HG03060 (cell line): ENCODE measurements around the gene CDYL.

ENCODE experiments used
- ATAC-seq: cut with Tn5 transposase; IDR thresholded peaks from one replicate; pipeline ENCODE4 v1.9.1; 2021; ENCODE audit warnings: low read depth, moderate number of reproducible peaks; ENCODE audit not compliant: unreplicated experiment

The CDYL gene

GRCh38 chr6:4774296-4774695 is 1.9 kb upstream of the CDYL start:
- no peak for ATAC-seq

DNA sequence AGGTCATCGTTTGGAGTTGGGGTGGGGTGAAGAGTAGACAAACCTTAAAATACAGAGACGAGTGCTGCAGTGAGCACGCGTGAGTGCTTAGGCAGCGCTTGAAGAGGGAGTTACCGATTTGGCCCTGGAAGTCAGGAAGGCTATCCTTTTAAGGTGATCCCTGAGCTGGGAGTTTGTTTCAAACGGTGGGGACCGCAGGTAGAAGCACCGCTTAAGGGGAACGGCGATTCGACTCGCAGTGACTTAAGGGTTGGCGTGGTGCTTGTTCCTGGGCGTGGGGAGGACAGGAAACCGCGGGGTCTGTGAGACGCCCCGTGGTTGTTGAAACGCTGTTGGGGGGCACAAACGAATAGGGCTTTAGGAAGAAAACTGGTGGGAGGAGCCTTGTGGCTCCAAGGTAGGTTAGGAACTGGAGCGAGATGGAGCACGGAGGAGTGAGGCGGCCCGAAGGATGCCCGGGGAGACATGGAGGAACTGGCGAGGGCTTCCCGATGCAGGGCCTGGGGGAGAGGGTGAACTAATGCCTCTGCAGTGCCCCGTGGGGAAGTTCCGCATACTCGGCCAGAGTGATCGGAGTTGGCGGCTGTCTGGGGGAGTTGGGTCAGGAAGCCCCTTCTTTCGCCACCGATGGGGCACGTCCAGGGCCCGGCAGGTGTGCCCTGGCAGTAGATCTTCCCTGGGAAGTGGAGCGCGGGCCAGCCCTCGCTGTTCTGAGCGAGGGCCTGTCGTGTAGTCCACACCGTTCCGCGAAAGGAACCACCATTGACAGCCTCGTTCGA is 1.3 kb upstream of the CDYL start:
- ATAC-seq: no peak

DNA sequence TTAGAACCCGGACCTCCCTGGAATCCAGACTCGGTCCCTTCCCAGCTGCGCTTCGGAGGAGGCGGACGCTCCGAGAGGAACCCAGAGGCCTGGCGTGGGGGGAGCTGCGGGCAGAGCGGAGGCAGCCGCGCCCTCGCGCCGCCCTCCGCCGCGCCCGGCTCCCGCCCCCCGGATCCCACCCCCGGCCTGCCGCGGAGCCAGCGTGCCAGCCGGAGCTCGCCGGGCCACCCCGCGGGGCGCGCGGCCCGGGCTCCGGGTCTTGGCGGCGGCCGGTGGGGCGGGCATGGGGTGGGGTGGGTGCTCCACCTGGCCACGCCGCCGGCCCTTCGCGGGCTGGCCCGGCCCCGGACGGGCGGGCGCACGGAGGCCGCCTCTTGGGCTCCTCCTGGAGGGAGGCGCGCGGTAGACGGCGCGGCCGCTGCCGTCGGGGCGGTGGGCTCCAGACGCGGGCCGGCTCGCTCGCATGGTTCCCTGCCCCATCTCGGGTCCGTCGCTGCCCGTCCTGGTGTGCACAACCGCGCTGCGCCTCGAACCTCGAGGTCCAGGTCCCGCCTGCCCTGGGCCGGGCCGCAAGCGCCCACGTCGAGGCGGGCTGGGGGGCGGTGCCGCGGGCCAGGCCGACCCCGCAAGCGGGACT is 592 bp upstream of the CDYL start:
- peak; percentile 20 for ATAC-seq

DNA sequence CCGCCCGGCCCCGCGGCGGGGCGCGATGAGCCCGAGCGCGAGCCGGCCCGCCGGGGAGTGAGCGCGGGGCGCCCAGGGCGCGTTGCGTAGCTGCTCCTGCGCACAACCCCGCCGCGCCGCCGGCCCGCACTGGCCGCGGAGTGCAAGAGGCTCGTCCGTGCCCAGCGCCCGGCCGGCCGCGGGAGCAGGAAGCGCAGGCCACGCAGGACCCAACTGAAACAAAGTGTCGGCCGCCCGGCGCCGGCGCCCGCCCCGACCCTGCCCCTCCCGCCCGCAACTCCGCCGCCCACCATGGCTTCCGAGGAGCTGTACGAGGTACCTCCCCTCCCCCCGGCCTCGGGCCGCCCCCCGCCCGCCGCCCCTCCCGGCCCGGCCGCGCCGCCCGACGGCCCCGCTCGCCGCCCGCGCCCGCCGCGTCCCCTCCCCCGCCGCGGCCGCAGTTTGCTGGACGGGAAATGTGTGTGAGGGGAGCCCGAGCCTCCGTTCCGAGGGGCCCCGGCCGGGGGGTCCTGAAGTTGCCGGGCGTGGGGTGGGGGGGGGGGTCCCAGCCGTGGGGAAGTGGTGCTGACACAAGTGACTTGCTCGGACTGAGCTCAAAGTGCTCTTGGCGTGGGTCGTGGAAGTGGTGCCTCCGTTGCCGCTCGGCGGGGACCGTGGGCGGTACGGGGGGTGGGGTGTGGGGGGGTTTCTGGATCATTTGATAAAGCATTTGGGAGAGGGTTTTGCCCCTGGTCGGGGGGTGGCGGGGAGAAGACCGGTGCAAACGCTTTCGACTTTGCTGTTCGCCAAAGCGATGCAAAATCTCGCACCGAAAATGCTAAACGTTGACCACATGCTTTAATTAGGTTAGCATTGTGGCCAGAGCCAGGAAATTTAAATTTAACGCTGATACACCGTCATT is 539 bp downstream of the CDYL start:
- ATAC-seq: peak; percentile 10

GRCh38 chr6:4777394-4777935 is 1.3 kb downstream of the CDYL start:
- ATAC-seq: no peak

DNA sequence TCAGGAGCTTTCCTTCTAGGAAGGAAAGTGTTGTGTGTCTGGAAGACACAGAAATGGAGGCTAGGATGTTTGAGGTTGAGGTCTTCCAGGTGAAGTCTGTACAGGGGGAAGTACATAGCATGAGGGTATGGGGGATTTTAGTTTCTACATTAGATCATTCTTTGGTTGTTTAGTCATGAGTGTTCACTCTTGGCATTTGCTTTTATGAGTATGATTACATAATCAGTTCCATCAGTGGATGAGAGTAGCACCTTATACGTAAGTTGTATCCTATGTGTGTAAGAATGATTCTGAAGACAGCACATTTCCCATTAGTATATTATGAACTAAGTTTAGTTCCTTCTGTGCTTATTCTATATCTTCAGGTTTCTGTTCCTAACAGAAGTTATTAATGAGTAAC is 1.9 kb downstream of the CDYL start:
- no peak for ATAC-seq

DNA sequence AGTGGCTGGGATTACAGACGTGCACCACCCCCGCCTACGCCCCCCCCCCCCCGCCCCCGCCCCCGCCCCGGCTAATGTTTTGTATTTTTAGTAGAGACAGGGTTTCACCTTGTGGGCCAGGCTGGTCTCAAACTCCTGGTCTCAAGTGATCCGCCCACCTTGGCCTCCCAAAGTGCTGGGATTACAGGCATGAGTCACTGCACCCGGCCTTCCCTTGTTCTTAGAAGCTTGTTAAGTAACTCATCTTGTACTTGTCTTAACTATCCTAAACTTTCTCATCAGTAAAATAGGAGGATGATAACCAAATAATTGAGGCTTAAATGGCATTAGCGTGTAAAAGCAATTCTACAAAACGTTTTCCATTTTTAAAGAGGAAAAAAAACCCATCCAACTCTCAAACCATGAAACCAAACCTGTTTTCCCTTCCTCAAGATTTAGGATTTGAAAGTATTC is 4.2 kb downstream of the CDYL start:
- no peak for ATAC-seq

DNA sequence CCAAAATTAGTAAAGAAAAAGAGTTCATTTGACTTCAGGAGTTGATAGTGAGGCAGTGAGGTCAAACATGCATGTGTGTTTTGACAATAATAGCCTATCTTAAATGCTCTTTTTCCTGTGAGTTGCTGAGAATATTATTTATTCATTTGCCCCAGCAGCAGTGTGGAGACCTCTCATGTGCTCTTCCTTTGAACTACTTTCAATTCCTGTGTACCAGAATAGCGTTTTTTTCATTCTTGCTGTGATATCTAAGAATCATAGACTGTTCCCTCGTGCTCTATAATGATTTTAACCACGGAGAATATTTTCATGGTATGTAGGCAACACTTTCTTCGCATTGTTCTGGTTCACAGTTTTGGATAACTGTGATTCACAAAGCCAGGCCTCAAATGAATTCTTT is 5.2 kb downstream of the CDYL start:
- ATAC-seq: no peak

DNA sequence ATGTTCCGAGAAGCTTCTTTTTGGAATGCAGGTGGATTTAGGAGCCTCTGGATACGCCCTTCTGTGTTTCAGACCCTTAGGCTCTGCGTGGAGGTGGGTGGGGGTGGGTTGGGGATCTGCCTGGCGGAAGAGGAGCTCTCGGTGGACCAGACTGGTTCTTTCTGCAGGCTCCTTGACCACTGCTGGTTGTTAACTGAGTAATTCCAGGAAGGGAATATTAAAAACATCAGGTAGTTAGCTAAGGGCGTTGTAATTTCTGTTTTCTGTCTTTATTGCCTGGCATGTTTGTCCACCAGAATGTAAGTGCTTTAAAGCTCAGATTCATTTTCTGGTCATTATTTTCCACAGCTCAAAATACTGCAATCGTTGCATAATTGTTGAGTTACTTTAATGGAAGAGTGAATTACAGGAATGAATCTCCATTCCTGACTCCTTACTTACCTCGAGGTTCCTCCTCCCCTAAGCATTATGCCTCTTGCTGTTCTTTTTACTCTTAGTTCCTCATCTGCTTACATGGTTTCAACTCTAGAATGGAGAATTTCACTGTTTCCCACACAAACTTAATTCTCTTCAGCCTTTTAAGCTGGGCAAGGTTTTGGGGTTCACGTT is 5.9 kb downstream of the CDYL start:
- ATAC-seq: no peak

DNA sequence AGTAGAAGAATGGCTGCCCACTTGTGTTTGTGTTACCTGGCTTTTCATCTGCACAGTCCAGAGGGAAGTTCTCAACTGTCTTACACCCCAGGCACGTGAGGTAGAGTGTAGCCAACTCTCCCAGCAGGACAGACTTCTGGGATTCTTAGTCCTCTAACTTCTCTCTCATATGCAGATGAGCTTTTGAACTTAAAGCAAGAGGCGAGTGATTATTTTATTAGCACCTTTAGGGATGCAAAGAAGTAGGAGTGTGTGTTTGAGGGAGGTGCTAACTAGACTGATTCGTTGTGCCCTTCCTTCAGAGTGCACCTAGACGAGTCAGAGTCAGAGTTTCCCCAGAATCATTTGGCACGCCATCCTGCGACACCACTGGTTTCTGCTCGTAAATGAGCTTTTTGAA is 10.8 kb downstream of the CDYL start:
- no peak for ATAC-seq

GRCh38 chr6:4788482-4788881 is 12.3 kb downstream of the CDYL start:
- no peak for ATAC-seq

DNA sequence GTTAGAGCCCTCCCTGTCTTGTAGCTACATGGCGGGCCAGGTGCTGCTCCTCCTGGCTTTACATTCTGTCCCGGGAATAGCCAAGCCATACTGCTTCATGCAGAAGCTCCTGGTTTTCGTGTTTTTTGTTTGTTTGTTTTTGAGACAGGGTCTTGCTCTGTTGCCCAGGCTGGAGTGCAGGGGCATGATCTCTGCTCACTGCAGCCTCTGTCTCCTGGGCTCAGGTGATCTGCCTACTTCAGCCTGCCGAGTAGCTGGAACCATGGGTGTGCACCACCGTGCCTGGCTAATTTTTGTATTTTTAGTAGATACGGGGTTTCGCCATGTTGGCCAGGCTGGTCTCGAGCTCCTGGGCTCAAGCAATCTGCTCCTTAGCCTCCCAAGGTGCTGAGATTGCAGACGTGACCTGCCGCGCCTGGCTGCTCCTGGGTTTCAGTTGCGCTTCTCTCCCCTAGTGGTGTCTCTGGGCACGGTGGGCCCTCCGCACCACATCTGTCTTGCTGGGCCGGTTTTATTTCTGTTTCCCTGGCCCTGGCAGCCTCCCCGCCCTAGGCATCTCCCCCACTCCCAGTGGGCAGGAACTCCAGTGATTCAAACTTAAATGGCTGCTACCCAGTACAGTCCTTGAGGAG is 12.9 kb downstream of the CDYL start:
- peak; percentile 86 for ATAC-seq

GRCh38 chr6:4790158-4790899 is 14.1 kb downstream of the CDYL start:
- ATAC-seq: no peak

- ATAC-seq: no peak
Observed at GRCh38 chr6:4794140-4794707, 18.0 kb downstream of the CDYL start.

GRCh38 chr6:4797587-4797986 is 21.4 kb downstream of the CDYL start:
- ATAC-seq: no peak

GRCh38 chr6:4799912-4800311 is 23.7 kb downstream of the CDYL start:
- ATAC-seq: no peak

DNA sequence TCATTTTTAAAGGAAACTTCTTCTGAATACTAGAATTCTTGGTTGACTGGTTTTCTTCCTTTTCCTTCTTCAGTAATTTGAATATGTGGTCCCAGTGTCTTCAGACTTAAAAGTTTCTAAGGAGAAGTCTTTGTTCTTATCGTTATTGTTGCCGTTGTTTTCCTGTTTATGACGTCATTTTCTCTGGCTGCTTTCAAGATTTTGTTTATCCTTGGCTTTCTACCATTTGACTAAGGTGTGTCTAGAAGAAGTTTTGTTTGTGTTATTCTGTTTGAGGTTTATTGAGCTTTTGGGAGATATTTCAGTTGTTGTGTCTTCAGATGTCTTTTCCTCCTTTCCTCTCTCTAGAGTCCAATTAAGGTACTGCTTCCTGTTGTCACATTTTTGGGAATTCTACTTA is 24.5 kb downstream of the CDYL start:
- no peak for ATAC-seq

DNA sequence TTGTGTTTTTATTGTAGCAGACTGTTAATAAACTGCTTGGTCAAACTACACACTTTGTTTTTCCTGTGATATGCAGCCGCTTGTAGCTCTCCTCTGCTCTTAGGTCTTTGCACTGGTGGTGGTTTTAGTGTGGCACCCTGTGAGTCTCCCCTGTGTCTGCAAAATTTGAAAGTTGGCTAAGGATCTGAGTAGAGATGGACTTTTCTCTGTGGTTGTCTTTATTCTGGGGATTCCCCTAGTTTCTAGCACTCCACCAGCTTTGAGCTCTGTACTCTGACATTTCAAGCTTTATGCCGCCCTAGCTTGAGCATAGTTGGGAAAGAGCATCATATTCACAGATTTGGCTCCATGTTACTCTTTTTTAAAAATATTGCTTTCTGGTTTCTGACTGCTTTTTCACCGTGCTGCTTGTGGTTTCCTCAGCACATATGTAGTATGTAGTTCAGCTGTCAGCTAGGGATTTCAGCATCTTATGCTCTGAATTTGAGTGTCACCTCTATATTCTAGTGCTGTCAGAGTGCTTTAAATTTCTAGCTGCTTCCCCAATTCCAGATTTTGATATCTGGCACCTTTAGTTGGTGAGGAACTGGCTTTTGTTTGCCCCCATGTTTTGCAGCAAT is 25.4 kb downstream of the CDYL start:
- peak; percentile 50 for ATAC-seq
